Tibial nerve (tissue), 3 donors: Measurements from ENCODE around the gene MALAT1.

Experiments
- CTCF ChIP-seq, 5 experiments: fragments of 200-600 bp in 3 of 5; fragments of 450-650 bp in 2 of 5; sonication (generic) in 3 of 5; IDR thresholded peaks; one replicate each; pipeline ENCODE4 v1.5.1; 2016 to 2019; ENCODE audit warnings: antibody characterized with exemption in 5 of 5, mild to moderate bottlenecking in 3 of 5, moderate library complexity in 2 of 5
- POLR2A ChIP-seq, 2 donors: fragments of 450-650 bp; IDR thresholded peaks; one replicate each; pipeline ENCODE4 v1.6.1; 2017; ENCODE audit warnings: antibody characterized with exemption in 2 of 2, mild to moderate bottlenecking in 2 of 2, moderate library complexity in 2 of 2

GRCh38 chr11:65538915-65539743 is 40.3 kb downstream of the MALAT1 start:
- TF ChIP-seq CTCF (IDR thresholded peaks at IDR 0.05) (no peak), POLR2A (IDR thresholded peaks at IDR 0.05) (no peak)
